Measurements from ENCODE around the gene CHKA.

The CHKA gene

DNA sequence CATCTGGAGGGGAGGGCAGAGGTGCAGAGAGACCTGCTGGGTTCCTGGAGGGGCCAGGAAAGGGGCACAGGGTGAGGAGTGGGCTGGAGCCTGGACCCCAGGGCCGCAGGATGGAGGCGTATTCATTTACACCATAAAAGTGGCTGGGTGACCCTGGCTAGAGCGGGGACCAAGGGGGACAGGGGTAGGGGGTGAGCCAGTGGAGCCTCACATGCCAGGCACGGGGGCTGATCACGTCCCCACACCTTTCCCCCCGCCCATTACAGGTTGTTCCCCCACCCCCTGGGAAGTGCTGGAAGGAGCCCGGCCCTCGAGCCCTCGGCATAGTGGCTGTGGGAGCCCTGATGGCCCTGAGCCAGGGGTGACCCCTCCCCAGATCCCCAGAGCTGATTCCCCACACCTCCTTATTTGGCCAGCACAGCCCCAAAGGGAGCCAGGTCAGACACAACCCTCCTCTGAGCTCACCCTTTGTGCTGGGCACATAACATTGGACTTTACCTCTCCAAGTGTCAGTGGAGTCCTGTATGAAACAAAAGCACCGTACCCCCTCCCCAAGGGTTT lies 81.6 kb downstream of the CHKA start:
- DNase-seq (ENCODE audit: low read depth, low spot score): no peak
- no peak overlapping the region for H3K4me3 ChIP-seq (ENCODE audit: low read length)

DNA sequence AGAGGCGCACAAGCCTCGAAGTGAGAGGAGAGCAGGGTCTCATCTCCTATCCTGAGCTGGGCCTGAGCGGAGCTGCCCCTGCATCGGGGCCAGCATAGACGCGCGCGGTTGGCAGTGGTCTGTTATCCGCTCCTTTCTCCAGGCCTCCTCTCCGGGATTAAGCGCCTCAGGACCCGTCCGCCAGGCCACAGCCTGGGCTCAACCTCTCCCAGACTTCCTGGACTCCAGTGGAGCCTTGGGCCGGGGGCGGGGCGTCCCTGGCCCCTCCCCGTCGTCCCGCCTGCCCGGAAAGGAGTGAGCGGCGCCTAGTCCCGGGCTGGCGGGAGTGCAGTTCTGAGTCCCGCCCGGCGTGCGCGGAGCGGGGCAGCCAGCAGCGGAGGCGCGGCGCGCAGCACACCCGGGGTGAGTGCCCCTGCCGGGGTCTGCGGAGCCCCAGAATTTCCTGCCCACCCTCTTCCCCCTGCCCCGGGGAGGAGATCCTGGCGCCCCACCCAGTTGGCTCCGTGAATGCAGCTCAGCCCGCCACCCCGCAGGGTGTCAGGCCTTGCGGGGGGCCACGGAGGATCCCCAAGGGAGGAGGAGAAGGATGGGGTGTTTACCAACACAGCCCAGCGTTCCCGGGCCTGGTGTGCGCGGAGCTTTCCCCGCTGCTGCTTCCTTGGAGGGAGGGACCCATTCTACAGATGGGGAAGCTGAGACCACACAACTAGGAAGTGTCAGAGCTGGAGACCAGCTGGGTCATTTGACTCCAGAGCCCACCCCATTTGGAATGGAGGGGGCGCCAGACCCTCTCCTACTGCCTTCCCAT lies 82.3 kb downstream of the CHKA start, which contains the start of gene TCIRG1:
Gene TCIRG1, plus strand, starts transcription at position 308 of the 808 bp plus-strand sequence. CDS start 2,247 bp downstream, outside the sequence.
- DNase-seq (ENCODE audit: low read depth, low spot score): no peak
- H3K4me3 ChIP-seq (ENCODE audit: low read length): no peak within 1 kb of the TSS

DNA sequence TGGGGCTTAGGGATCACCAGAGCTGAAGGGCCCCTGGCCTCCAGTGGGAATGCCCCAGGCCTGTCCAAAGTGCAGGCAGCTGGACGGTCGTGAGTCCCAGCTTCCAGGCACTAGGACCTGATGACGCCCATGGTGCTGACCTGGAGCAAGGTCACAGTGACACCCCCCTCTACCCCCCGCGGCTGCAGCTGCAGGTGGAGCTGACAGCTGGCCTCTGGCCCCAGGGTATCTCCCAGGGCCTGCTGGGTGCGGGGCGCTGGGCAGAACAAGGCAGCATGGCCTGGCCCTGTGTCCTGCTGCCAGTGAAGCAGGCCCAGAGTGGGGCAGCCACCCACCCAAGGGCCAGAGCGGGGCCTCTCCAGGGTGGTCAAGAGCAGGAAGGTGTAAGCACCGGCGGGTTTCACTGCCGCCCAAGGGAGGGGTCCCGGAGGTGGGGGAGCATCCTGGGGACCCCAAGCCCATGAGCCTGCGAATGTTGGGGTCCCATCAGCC lies 82.9 kb downstream of the CHKA start:
- no peak overlapping the region for H3K4me3 ChIP-seq (ENCODE audit: low read length)
- no peak for DNase-seq (ENCODE audit: low read depth, low spot score)

DNA sequence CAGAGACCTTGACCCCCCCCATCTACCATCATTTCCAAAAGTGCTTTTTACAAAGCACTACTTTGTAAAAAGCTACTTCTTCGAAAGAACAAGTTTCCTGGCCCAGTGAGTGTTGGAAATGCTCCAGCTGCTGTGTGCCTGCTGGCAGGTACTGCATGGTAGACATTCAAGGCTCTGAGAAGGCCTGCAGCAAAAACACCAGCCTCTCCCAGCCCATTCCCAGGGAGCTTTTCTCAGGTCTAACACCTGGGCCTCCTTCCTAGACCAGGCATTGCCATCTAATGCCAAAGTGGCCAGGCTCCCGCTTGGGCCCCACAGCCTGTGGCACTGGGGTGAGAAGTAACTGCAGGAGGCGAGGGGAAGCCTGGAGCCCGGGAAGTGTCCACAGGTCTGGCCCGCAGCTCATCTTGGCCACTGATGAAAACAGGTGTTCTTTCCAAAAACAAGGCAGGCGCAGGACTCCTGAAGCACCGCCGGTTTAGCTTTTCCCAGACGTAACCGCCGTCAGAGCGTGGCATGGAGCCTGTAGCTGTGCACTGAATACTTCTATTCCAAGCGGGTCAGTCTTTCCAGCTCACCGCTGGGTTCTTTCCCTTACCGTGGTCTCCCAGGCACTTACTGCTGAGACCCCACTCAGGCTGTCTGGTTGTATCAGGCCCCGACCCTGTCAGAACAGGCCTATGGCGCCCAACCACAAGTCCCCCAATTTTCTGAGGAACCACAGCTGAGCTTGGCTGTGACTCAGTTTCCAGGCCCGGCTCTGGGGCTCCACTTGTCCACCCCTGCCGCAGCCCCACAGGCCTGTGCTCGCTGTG lies 83.6 kb downstream of the CHKA start:
- no peak for DNase-seq (ENCODE audit: low read depth, low spot score)
- no peak overlapping the region for H3K4me3 ChIP-seq (ENCODE audit: low read length)

DNA sequence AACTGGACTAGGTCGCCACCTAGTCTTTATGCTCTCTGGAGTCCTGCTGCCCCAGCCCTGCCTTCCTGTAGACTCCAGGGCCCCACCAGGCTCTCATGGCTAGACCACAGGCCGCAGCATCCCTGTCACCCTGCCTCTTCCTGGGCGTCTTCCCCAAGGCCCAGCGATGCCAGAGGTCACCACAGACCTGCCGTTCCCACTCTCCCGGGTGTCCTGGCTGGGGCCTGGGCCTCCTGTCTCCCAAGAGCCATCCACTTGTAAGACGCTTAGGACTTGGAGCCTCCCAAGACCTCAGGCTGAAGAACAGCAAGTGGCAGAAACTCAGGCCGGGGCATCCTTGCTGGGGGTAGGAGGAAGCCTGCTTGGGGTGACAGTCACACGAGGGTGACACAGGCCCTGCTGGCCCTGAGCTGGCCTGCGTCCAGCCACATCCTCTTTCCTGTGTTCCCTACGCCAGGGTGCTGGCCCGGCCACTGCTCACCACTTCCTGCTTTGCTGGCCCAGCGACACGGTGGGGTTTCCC lies 84.4 kb downstream of the CHKA start:
- DNase-seq (ENCODE audit: low read depth, low spot score): no peak
- H3K4me3 ChIP-seq (ENCODE audit: low read length): no peak overlapping the region

DNA sequence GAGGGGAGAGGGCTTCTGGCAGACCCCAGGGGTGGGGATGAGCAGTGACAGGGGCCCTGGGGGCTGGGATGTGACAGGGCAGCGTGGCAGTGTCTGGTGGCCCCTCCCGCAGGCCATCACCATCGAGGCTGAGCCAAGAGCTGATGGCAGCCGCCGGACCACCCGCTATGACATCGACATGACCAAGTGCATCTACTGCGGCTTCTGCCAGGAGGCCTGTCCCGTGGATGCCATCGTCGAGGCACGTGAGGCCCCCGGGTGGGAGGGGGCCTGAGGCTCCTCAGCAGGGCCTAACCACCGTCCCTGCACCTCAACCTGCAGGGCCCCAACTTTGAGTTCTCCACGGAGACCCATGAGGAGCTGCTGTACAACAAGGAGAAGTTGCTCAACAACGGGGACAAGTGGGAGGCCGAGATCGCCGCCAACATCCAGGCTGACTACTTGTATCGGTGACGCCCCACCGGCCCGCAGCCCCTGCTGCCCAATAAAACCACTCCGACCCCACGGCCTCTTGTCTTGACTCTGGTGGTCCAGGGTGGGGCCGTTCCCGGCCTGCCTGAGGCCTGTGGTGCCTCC lies 85.0 kb downstream of the CHKA start:
- DNase-seq (ENCODE audit: low read depth, low spot score): no peak
- no peak overlapping the region for H3K4me3 ChIP-seq (ENCODE audit: low read length)

DNA sequence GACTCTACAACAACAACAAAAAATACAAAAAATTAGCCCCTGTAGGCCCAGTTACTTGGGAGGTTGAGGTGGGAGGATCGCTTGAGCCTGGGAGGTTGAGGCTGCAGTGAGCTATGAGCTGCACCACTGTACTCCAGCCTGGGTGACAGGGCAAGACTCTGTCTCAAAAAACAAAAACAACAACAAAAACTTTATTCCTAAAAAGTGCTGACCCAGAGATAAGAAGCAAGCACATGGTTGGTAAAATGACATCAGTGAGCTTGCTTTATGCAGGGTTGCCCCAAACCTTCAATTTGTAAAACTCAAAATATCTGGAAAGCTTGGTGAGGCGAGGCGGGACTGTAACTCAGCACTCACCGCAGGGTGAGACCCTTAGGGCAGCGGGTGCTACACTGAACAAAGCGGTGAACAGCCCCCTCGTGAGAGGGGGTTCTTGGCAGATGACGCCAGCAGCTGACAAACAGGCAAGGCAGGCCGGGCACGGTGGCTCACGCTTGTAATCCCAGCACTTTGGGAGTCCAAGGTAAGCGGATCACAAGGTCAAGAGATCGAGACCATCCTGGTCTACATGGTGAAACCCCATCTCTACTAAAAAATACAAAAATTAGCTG lies 85.8 kb downstream of the CHKA start:
- no peak for DNase-seq (ENCODE audit: low read depth, low spot score)
- no peak overlapping the region for H3K4me3 ChIP-seq (ENCODE audit: low read length)

DNA sequence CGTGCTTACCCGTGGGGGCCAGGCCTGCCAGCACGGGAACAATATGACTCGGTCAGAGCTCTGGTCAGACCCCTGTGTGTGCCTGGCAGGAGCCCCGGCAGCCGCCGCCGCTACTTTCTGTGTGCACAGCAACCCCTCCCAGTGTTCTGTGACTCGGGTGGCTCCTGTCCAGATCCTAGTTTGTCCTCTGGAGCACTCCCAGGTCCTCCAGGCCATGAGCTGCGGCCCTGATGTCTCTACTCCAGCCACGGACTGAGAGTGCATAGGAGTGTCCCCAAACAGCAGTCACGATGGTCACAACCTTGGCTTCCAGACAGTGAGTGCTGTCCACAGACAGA lies 87.5 kb downstream of the CHKA start:
- no peak overlapping the region for H3K4me3 ChIP-seq (ENCODE audit: low read length)
- DNase-seq (ENCODE audit: low read depth, low spot score): no peak

DNA sequence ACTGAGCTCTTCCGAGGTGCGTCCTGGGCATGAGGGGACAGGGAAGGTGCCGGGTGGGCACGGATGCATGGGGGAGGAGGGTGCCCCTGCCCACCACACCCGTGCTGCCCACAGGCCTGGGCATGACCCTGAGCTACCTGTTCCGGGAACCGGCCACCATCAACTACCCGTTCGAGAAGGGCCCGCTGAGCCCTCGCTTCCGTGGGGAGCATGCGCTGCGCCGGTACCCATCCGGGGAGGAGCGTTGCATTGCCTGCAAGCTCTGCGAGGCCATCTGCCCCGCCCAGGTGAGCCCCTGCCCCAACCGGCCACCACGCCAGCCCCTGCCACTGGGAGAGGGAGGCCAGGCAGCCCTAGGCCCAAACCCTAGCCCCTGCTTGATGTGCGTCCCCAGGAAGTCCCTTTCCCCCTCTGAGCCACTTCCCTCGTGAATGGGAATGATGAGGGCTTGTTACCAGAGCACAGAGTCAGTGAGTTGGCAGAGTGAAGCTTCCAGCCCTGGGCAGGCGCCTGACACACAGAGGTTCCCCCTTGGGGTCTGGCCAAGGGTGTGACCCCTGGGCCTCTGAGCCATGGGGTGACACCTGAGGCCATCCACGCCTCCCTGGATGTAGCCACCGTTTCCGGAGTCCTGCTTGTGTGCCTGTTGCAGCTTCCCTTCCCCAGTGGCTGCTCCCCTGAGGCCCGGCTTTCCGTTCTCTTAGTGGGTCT lies 88.0 kb downstream of the CHKA start:
- no peak for DNase-seq (ENCODE audit: low read depth, low spot score)

DNA sequence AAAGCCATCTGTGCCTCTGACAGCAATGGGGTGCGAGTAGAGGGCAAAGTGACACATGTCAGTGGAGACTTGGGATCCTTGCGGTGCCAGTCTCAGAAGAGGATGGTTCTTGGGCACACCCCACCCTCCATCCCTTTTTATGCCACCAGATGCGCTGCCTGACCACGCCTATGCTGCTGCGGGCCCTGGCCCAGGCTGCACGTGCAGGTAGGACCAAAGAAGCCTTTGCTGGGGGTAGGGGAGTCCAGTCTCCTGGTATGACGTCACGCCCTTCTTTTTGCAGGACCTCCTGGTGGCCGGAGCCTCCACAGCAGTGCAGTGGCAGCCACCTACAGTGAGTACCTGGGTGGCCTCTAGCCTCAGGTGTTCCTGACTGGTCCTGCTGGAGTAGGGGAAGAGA lies 89.2 kb downstream of the CHKA start:
- DNase-seq (ENCODE audit: low read depth, low spot score): no peak
- peak overlapping the region; percentile 96 for H3K4me3 ChIP-seq (ENCODE audit: low read length)

More for the DNA sequence above, 88.0 kb downstream of the CHKA start:
- no peak overlapping the region for H3K4me3 ChIP-seq (ENCODE audit: low read length)

DNA sequence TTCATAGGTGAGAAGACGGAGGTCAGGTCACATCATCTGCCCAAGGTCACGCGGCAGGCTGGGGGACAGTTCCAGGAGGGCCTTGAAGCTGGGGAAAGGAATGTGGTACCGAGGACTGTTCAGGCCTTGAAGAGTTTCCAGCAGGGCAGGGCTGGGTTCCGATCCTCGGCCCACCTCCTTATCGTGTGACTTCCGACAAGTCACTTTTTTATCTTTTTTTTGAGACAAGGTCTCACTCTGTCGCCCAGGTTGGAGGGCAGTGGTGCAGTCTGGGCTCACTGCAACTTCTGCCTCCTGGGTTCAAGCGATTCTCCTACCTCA lies 90.1 kb downstream of the CHKA start:
- peak overlapping the region; percentile 96 for H3K4me3 ChIP-seq (ENCODE audit: low read length)
- DNase-seq (ENCODE audit: low read depth, low spot score): no peak

DNA sequence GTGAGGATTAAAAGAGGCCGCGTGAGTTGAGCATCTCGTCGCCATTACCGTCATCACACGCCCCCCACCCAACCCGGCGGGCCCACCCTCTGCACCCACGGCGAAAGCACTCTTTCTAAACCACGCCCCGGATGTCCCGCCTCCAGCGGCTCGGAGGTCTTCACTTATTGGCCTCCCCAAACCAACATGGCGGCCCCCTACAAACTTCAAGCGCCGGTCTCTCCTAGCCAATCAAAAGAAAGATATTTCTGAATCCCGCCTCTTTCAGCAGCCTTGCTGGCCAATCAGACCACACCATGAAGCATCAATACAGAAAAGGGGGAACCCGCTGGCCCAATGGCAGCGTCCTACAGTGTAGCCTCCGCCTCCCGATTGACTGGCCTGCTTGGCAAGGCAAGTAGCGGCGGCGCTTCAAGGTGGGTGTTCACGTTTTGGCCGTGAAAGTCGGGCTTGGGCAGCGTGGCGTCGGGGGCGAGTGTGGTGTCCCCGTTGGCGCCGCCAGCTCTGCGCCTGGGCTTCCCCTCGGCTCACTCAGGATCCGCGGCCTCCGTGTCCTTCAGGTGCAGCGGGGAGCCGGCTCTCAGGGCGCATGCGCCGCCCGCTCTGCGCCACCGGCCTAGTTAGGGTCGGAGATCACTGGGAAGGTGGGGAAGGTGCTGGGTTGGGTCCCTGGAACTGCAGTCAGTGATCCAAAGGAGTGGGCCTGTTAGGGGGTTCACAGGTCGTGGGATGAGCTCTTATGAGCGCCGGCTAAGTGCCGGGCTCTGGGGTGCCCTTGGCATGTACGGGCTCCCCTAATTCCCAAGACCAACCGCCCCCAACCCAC lies 90.7 kb downstream of the CHKA start, which contains the start of gene NDUFS8:
Gene NDUFS8, plus strand, starts transcription at position 364 of the 826 bp plus-strand sequence. CDS start 1,471 bp downstream, outside the sequence.
- peak within 1 kb of the TSS; percentile 96 for H3K4me3 ChIP-seq (ENCODE audit: low read length)
- DNase-seq (ENCODE audit: low read depth, low spot score): peak; percentile 99

DNA sequence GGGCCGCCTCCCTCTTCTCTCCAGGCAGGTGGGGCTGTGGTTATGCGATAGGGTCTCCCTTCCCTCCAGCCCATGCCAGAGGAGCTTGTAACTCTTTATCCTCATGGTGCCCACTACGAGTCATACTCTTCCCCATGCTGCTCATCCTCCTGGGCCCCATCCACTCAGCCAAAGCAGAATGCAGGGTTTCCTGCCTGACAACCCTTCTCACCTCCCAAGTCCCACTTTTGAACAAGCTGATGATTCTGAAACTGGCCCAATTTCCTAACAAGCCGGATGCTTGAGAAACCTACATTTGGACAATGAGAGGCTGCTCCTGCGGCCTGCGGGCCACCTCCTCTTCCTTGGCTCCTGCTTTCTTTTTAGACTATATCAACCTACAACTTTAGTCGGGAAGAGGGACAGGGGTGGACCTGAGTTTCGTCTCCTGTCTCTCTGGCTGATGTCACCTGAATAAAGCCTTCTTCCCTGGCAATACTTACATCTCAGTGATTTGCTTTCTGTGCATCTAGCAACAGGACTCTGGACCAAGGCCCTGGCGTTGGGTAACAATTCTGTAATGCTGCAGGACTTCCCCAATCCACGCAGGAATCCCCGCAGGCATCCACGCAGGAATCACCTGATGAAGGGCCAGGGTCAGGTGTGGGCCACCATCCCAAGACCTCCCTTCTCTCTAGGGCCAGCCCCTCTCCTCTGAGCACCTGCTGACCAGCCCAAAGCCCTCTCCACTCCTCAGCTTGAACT lies 92.2 kb downstream of the CHKA start:
- peak overlapping the region; percentile 96 for H3K4me3 ChIP-seq (ENCODE audit: low read length)
- DNase-seq (ENCODE audit: low read depth, low spot score): no peak

DNA sequence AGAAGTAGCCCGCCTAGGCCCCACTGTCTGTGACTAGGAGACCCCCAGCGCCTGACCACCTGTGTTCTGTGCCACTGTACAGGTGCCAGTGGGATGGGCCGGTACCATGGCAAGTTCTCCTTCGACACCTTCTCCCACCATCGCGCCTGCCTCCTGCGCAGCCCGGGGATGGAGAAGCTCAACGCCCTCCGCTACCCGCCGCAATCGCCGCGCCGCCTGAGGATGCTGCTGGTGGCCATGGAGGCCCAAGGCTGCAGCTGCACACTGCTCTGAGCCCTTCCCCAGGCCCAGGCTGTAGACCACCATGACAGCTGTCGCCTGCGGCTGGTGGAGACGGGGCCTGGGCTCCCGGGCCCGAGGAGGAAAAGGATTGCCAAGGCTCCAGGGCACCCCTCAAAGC lies 93.5 kb downstream of the CHKA start:
- DNase-seq (ENCODE audit: low read depth, low spot score): no peak
- H3K4me3 ChIP-seq (ENCODE audit: low read length): no peak overlapping the region

DNA sequence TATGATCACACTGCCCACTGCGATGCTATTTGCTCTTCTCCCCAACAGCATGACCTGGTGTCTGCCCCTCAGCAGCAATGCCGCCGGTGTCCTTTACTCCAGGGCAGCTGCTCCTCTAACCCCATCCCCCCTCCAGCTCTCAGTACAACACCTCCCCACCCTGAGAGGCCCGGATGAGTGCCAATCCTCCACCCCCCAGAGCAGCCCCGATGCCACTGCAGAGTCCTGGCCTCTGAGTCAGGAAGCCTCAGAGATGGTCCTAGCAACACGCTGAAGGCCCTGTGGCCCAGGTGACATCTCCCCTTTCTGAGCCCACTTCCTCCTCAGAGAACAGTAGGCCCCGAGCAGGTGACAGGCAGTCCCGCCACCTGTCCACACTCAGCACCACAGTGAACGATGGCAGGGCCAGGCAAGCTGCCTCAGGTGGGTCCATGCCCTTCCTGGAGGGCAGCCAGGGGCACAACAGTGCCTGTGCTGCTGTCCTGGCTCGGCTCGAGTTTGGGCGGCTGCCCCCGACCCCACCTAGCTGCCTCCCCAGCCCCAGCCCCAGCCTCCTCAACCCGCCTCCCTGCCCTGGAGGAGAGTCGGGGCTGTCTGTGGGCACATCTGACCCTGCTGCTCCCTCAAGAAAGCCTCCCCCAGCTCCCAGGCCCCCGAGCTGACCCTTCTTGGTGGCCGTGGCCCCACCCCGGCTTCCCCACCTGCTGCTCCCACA lies 94.6 kb downstream of the CHKA start:
- DNase-seq (ENCODE audit: low read depth, low spot score): no peak
- H3K4me3 ChIP-seq (ENCODE audit: low read length): no peak overlapping the region

DNA sequence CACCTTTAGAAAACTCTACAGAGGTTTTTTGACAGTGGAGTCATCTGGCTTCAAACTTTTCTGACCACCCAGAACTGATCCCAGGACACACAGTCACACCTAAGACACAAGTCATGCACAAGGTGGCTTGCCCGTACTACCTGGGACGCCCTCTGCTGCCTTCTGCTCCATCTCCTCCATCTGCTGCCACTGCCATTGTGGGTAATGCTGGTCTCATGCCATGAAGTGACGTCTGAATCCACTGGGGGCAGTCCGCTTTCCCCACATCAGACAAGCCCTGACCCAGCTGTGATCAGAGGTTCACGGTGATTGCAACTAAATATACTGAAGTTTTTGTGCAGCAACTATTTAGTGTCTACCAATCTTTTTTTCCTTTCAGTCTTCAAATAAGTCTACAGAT lies 96.1 kb downstream of the CHKA start:
- peak; percentile 60 for DNase-seq (ENCODE audit: low read depth, low spot score)
- H3K4me3 ChIP-seq (ENCODE audit: low read length): no peak overlapping the region
